HG03103 (cell line): ENCODE measurements around the gene FGD3.

Experiments
- ATAC-seq: cut with Tn5 transposase; IDR thresholded peaks from one replicate; pipeline ENCODE4 v1.9.1; 2021; ENCODE audit warnings: low read depth; ENCODE audit not compliant: unreplicated experiment

The FGD3 gene

DNA sequence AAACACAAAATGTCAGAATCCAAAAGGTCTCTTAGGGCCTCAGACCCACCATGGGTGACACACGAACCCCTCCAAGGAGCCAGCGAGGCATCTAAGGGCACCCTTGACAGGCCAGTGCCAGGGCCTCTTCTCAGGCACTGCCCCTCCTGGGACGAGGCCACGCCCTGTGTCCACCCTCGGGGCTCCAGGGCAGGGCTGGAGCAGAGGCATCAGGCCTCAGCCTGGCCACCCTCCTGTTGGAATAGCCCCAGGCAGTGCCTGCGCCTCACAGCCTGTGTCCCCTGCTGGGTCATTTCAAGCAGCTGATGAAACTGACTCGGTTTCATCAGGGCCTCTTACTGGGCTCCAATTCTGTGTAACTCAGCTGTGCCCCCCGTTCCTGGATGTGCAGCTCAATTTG is 78.4 kb downstream of the FGD3 start:
- ATAC-seq: no peak

- no peak for ATAC-seq
Measured at GRCh38 chr9:93026640-93027039, 79.3 kb downstream of the FGD3 start.

DNA sequence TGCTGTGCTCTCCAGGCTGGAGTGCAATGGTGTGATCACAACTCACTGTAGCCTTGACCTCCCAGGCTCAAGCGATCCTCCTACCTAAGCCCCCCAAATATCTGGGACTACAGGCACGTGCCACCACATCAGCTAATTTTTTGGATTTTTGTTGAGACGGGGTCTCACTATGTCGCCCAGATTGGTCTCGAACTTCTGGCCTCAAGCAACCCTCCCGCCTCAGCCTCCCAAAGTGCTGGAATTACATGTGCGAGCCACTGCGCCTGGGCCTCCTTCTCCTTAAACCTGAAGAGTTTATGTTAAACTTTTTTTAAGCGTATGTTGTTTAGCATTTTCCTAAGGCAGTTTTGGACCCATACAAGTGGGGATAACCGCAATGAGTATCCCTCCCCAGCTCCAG is 80.4 kb downstream of the FGD3 start:
- ATAC-seq: no peak

- ATAC-seq: no peak
Measured at GRCh38 chr9:93028448-93029006, 81.2 kb downstream of the FGD3 start.

- ATAC-seq: no peak
Measured at GRCh38 chr9:93030642-93031628, 83.6 kb downstream of the FGD3 start.

DNA sequence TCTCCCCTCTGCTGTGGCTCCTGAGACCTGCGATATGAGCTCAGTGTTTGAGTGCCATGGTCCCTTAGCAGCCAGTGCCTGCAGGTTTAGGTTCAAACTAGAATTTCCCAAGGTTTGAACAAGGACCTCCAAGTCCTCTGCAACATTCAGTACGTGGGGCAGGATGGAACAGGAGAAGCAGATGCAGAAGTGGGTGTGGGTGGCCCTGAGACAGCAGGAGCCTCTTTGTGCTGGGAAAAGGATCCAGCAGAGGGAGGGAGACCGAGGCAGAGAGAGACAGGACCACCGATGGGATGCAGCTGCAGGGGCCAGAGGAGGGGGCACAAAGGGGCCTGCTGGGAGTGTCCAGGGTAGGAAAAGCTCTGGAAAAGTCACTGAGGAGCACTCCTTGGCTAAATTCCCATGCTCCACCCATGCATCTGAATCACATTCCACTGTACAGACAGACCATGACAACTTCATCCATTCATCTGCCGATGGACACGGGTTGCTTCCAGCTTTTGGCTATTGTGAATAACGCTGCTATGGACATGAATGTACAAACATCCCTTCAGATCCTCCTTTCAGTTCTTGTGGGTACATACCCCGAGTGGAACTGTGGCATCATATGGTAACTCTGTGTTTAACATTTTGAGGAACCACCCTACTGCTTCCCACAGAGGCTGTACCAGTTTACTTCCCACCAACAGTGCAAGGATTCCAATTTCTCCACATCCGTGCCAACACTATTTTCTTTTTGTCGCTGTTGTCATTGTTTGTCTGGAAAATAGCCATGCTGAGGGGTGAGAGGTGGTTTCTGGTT is 84.5 kb downstream of the FGD3 start:
- no peak for ATAC-seq

DNA sequence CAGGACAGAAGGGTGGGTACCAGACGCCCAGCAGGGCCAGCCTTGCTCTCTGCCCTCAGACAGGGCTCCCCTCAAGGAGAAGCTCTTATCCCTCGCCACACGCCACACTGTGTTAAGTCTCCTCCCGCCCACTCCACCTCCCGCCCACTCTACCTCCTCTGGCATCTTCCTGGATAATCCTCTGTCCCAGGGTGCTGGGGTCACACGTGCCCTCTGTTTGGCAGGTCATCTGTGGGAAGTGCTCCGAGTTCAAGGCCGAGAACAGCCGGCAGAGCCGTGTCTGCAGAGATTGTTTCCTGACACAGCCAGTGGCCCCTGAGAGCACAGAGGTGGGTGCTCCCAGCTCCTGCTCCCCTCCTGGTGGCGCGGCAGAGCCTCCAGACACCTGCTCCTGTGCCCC is 85.2 kb downstream of the FGD3 start:
- ATAC-seq: no peak

- no peak for ATAC-seq
Measured at GRCh38 chr9:93033531-93033930, 86.2 kb downstream of the FGD3 start.

- no peak for ATAC-seq
Measured at GRCh38 chr9:93035106-93035660, 87.9 kb downstream of the FGD3 start.

DNA sequence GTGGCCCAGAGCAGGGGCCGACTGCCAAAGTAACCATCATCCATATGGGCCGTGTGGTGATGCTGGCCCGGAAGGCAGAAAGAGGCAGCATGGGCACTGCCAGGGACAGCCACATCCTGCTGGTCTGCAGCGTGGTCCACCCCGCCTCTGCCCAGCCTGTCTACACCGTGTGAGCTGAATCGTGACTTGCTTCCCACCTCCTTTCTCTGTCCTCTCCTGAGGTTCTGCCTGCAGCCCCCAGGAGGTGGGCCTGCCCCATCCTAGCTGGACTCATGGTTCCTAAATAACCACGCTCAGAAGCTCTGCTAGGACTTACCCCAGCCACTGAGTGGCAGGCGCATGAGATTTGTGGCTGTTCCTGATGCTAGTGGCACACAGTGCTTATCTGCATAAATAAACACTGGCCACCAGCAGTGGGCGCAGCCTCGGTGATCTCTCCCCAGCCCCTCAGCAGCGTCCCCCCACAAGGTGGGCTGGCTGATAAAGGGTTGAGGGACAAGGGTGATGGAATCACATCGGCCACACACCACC is 88.6 kb downstream of the FGD3 start:
- ATAC-seq: no peak

GRCh38 chr9:93036887-93037475 is 89.7 kb downstream of the FGD3 start:
- no peak for ATAC-seq

DNA sequence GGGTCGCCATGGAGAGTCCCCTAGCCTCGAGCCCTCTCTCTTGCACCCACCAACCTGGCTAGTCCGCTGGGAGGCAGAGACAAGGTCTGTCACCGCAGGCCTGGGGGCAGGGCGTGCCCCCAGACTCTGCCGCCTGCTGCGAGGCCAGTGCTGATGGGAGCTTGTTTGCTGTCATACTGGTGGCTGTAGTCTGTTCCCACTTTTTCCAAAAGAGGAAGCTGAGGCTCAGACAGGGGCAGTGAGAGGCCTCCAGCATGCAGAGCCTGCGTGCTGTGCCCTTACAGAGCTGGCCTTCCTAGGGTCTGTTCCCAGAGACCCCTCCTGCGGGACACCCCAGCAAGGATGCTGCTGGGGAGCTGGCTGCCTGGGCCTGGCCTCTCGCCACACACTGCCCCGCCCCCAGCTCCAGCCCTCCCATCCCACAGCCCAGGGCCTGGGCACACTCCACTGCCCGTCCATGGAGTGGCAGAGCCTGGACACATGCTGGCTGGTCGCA is 90.2 kb downstream of the FGD3 start:
- ATAC-seq: no peak

DNA sequence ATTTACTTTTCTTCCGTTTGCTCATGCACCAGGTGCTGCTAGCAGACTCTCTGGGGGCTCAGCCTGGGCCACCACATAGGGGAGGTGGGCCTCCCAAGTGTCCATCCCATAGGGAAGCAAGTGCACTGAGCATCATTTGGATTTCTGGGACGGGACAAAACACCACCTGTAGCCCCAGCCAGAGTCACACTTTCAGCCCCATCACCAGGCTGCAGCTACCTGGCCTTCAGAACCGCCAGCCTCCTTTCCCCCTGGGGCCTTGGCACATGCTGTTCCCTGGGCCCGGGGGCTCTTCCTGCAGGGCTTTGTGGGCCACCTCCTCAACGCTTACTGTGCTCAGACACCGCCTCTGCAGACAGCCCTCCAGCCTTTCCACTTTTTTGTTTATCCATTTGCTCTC is 91.6 kb downstream of the FGD3 start:
- ATAC-seq: no peak

DNA sequence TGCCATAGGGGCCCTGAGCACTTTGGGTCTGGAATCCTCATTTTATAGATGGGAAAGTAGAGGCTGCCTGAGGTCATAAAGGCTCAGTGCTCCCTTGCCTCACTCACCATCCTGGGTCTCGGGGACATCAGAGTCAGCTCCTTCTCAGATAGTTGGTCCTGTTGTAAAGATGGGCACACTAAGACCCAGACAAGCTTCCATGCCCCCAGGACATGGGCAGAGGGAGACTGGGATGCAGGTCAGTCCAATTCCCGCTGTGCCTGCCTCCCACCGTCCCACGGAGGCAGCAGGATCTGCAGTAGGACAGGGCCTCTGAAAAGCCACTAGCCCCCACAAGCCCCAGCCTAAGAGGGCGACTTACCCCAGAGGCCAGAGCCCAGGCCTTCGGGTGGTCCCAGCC is 92.1 kb downstream of the FGD3 start:
- ATAC-seq: no peak

DNA sequence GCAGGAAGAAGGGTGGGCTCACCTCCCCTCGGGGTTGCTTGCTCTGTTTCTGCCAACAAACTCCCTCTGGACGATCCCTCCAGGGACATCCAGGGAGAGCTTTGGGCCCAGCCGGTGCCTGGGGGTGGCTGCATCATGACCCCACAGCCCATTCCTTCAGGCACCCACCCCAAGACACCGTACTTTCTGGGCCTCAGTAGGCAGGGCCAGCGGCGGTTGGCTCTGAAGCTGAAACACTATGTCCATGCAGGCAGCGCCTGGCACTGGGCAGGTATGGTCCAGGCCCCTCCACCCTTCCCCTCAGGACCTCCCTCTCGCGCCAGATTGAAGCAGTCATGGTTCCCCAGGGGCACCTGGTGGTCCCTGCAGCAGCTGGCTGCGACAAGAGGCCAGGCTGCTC is 92.7 kb downstream of the FGD3 start:
- ATAC-seq: no peak

- ATAC-seq: no peak
Measured at GRCh38 chr9:93040409-93040808, 93.1 kb downstream of the FGD3 start.

GRCh38 chr9:93041108-93041802 is 93.9 kb downstream of the FGD3 start:
- ATAC-seq: no peak

DNA sequence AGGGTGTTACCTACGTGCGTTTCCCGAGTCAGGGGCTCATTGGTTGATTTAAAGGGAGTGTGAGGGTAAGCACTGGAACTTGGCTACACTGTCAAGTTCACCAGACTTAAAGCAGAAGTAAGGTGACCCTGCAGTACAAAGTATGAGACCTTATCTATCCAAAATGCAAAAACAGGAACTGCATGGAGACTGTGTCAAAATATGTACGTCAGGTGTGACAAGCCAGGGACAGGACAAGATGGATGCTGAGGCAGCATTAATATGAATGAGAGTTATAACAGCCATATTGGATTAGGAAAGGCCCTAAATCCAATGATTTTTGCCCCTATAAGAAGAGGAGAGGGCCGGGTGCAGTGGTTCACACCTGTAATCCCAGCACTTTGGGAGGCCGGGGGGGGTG is 95.8 kb downstream of the FGD3 start:
- ATAC-seq: no peak

GRCh38 chr9:93045521-93045920 is 98.2 kb downstream of the FGD3 start:
- ATAC-seq: no peak
